Measurements from ENCODE around the gene LARP7.

- TF ChIP-seq REST (IDR thresholded peaks at IDR 0.05; ENCODE audit: insufficient read depth in 1 of 2, low read depth in 2 of 2, low read length in 2 of 2): no peak
- no peak for TF ChIP-seq SIN3A (IDR thresholded peaks at IDR 0.05; ENCODE audit: borderline replicate concordance, insufficient read depth, low read length)
Measured at GRCh38 chr4:112626228-112626627, 10.7 kb upstream of the LARP7 start.
